ENCODE data around the gene ZKSCAN8. TPM values are rescaled to one million over a fixed set of nuclear protein-coding genes. Genes with fewer than 3 reads are reported as not detected.

ZKSCAN8 gene
- total RNA-seq, 2 donors from 2014 or later: 12.5 to 14.8 TPM

DNA sequence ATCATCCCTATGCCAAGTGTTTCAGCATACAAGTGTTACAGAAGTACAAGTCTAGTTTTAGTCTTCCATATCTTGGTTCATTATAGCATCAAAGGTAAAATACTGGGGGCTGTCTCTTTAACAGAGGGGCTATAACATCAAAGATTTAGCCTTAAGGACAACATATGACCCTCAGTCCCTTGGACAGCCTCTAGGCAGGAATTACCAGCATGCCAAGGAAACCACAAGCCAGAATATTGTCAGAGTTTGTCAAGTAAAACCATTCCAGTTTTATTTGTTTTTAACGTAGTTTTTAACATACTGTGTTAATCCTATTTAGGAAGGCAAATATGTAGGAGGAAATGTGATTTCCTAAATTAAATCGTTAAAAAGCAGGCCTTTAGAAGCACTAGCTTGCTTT lies 18.6 kb downstream of the ZKSCAN8 start:
- DNase-seq (no peak), ATAC-seq (no peak)
- Histone ChIP-seq H3K36me3 (replicated peaks in 1 of 2; ENCODE audit: insufficient read depth in 1 of 2, low read depth in 2 of 2) (peaks cover 0 to 4% of the 10 kb centered on the region in 2 donors), H3K27ac (no peak overlapping the region), H3K4me1 (peaks cover 14% of the 10 kb centered on the region), H3K9me3 (no peaks in the 10 kb centered on the region), H3K27me3 (no peaks in the 10 kb centered on the region), H3K4me3 (no peak overlapping the region)
- intact Hi-C loops (cut with DNase I): no loop called here
- no peak for TF ChIP-seq CTCF (IDR thresholded peaks at IDR 0.05)
- TF ChIP-seq POLR2A (IDR thresholded peaks at IDR 0.05): no peak
- 53 to 72% methylated on average over 2 of the region's 2 CpGs for WGBS, 2 donors

DNA sequence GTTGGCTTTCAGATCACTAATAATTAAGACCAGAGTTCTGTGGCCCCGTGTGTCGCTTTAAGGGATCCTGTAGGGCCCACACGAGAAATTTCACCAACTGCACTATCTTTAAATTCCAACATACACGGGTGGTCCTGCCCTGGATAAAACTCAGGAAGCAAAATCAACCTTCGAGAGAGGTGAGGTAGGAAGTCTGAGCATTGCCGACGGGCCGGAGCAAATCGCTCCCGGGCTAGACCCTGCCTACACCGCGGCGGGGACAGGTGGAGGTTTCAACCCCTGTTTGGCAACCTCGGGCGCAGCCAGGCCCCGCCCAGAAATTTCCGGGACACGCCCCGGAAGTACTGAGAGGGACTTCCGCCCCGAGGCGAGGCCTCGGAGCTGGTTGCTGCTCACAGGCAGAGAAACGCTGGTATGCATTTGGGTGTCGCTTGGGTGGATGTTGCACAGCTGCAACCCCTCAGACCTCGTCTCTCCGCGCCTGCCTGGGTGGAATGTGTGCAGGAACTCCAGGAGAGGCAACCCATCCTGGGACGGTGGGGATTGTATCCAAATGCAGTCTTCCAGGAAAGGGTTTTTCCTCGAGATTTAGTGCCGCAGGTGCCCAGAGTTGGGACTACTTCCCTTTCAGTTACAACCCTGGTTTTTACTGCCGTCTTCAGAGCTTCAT lies 19.9 kb downstream of the ZKSCAN8 start:
- TF ChIP-seq CTCF (IDR thresholded peaks at IDR 0.05) (no peak), POLR2A (IDR thresholded peaks at IDR 0.05) (peak in 2 of 3 donors; percentile 56 to 57)
- intact Hi-C loops (cut with DNase I): no loop called here
- WGBS, 2 donors: 4 to 6% methylated on average over 23 to 32 of the region's 32 CpGs
- Histone ChIP-seq H3K27me3 (no peaks in the 10 kb centered on the region), H3K4me1 (peaks cover 14% of the 10 kb centered on the region), H3K4me3 (peak overlapping the region; percentile 19 to 53), H3K36me3 (replicated peaks in 1 of 2; ENCODE audit: insufficient read depth in 1 of 2, low read depth in 2 of 2) (peaks cover 0 to 4% of the 10 kb centered on the region in 2 donors), H3K9me3 (no peaks in the 10 kb centered on the region), H3K27ac (no peak overlapping the region)
- ATAC-seq (peak; percentile 84), DNase-seq (peak; percentile 71 to 79 (median 76))

- TF ChIP-seq CTCF (IDR thresholded peaks at IDR 0.05): no peak
- TF ChIP-seq POLR2A (IDR thresholded peaks at IDR 0.05): no peak
- H3K4me1 ChIP-seq: peaks cover 14% of the 10 kb centered on the region
- intact Hi-C loops (cut with DNase I): no loop called here
- ATAC-seq (no peak), DNase-seq (no peak)
- H3K4me3 ChIP-seq: no peak overlapping the region
- no peaks in the 10 kb centered on the region for H3K9me3 ChIP-seq
- H3K27ac ChIP-seq: no peak overlapping the region
- WGBS, 2 donors: 71 to 77% methylated on average over 1 of the region's 1 CpG
- no peaks in the 10 kb centered on the region for H3K27me3 ChIP-seq
- no peaks in the 10 kb centered on the region for H3K36me3 ChIP-seq (replicated peaks in 1 of 2; ENCODE audit: insufficient read depth in 1 of 2, low read depth in 2 of 2)
Observed at GRCh38 chr6:28165563-28165962, 23.9 kb downstream of the ZKSCAN8 start.

- no peak for ATAC-seq
- Histone ChIP-seq H3K9me3 (no peaks in the 10 kb centered on the region), H3K27ac (no peak overlapping the region), H3K4me3 (no peak overlapping the region), H3K4me1 (peaks cover 4% of the 10 kb centered on the region), H3K36me3 (replicated peaks in 1 of 2; ENCODE audit: insufficient read depth in 1 of 2, low read depth in 2 of 2) (no peaks in the 10 kb centered on the region), H3K27me3 (no peaks in the 10 kb centered on the region)
- TF ChIP-seq CTCF (IDR thresholded peaks at IDR 0.05): no peak
- 74 to 88% methylated on average over 4 of the region's 4 CpGs for WGBS, 2 donors
- no peak for DNase-seq
- intact Hi-C loops (cut with DNase I): no loop called here
Observed at GRCh38 chr6:28167068-28167467, 25.4 kb downstream of the ZKSCAN8 start.

DNA sequence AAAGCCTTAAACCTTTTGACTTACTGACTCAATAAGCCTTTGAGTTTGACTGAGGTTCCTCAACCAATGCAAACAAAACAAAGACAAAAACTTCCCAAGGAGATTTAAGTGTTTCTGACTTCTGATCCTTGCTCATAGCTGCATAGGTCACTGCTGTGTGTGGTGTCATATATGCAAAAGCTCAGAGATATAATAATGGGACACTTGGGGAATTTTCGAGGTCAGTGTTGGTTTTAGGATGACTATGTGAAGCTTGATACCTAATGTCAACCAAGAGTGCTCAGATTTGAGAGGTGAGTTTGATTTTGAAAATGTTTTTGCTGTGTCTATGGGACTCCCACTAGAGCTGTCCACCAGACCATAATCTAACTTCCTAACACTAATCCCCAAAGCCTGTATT lies 26.2 kb downstream of the ZKSCAN8 start:
- Histone ChIP-seq H3K27me3 (no peaks in the 10 kb centered on the region), H3K36me3 (replicated peaks in 1 of 2; ENCODE audit: insufficient read depth in 1 of 2, low read depth in 2 of 2) (no peaks in the 10 kb centered on the region), H3K9me3 (no peaks in the 10 kb centered on the region), H3K27ac (no peak overlapping the region), H3K4me3 (no peak overlapping the region), H3K4me1 (no peaks in the 10 kb centered on the region)
- intact Hi-C loops (cut with DNase I): no loop called here
- no peak for ATAC-seq
- no peak for DNase-seq
- TF ChIP-seq POLR2A (IDR thresholded peaks at IDR 0.05): no peak
- no peak for TF ChIP-seq CTCF (IDR thresholded peaks at IDR 0.05)
- WGBS, 2 donors: 71 to 75% methylated on average over 1 of the region's 1 CpG
